Left kidney (tissue), 2 donors: ENCODE results near the gene COL4A1. TPM values are rescaled to one million over a fixed set of nuclear protein-coding genes. Genes with fewer than 3 reads are reported as not detected.

Source experiments
- DNase-seq: peaks from one replicate; pipeline ENCODE4 v3.0.0-alpha.2; 2013
- polyA plus RNA-seq: library from polyadenylated mRNA; unstranded; fragments of 120-200 nt; gene quantifications from one replicate; pipeline ENCODE4 v1.2.1, GENCODE V29; 2013; ENCODE audit not compliant: insufficient read length

COL4A1 gene
- polyA plus RNA-seq, 1 donor = 531 TPM

GRCh38 chr13:110277357-110277975 is 29.5 kb downstream of the COL4A1 start:
- DNase-seq = no peak

GRCh38 chr13:110276553-110276950 is 30.4 kb downstream of the COL4A1 start:
- no peak for DNase-seq

GRCh38 chr13:110275931-110276552 is 30.9 kb downstream of the COL4A1 start:
- DNase-seq = no peak

- no peak for DNase-seq
Observed at GRCh38 chr13:110274687-110275086, 32.3 kb downstream of the COL4A1 start.

- DNase-seq = no peak
Observed at GRCh38 chr13:110273254-110273653, 33.7 kb downstream of the COL4A1 start.

GRCh38 chr13:110272651-110273050 is 34.3 kb downstream of the COL4A1 start:
- no peak for DNase-seq

- DNase-seq = no peak
Observed at GRCh38 chr13:110272227-110272626, 34.7 kb downstream of the COL4A1 start.

GRCh38 chr13:110271313-110271712 is 35.6 kb downstream of the COL4A1 start:
- no peak for DNase-seq

- DNase-seq = no peak
Observed at GRCh38 chr13:110270507-110270906, 36.5 kb downstream of the COL4A1 start.

- no peak for DNase-seq
Observed at GRCh38 chr13:110269509-110270185, 37.3 kb downstream of the COL4A1 start.

- no peak for DNase-seq
Observed at GRCh38 chr13:110268576-110269185, 38.3 kb downstream of the COL4A1 start.

- no peak for DNase-seq
Observed at GRCh38 chr13:110268061-110268460, 38.9 kb downstream of the COL4A1 start.

- no peak for DNase-seq
Observed at GRCh38 chr13:110266983-110267382, 40.0 kb downstream of the COL4A1 start.

- DNase-seq = no peak
Observed at GRCh38 chr13:110266431-110266809, 40.5 kb downstream of the COL4A1 start.

GRCh38 chr13:110265682-110266430 is 41.1 kb downstream of the COL4A1 start:
- DNase-seq = no peak

- DNase-seq = no peak
Observed at GRCh38 chr13:110265341-110265681, 41.6 kb downstream of the COL4A1 start.

- DNase-seq = no peak
Observed at GRCh38 chr13:110264685-110265275, 42.2 kb downstream of the COL4A1 start.

GRCh38 chr13:110263888-110264287 is 43.1 kb downstream of the COL4A1 start:
- DNase-seq = no peak

GRCh38 chr13:110263404-110263803 is 43.6 kb downstream of the COL4A1 start:
- DNase-seq = no peak

- DNase-seq = no peak
Observed at GRCh38 chr13:110262508-110263291, 44.3 kb downstream of the COL4A1 start.

- DNase-seq = no peak
Observed at GRCh38 chr13:110262082-110262436, 44.9 kb downstream of the COL4A1 start.
